ENCODE results near the gene NDUFS6.
"Not testable (repeated sequence)": the region's sequence is repeated elsewhere in the genome, so short reads cannot be mapped to it uniquely, and the experiment has no call there.

NDUFS6 gene

GRCh38 chr5:1835431-1835830, 34.2 kb downstream of the NDUFS6 start:
- no peak for DNase-seq

DNA sequence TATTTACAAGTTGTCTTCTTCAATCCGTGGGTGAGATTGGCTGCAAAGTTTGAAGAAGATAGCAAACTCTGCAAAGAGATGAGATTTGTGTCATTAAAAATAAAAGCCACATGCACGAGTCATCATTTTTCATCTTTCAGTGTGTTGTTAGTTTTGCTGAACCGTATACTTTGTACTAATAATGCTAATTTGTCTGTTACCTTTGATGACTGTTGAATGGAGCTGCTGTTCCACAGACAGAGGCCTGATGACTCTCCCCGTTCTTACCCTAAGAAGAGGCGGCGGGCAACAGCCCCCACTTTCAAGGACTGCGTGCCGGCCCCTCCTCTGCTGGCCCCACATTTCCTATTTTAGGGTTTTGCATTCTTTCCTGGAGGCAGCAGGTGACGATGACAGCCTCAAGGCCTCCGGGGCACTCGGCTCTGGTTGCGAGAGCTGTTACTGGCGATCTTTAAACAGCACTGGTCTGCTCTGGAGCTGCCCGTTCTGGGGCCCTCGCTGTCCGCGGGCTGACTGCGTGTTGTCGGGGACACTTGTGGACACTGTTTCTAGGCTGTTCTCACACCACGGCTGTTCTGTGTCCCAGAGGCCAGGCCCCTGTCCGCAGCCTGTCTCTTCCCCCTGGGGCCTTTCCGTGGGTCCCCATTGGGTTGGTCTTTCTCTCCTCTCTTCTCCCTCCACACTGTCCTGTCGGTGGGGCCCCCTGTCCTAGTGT, 35.1 kb downstream of the NDUFS6 start:
- no peak for DNase-seq

GRCh38 chr5:1836891-1837880, 36.0 kb downstream of the NDUFS6 start:
- DNase-seq = no peak

DNA sequence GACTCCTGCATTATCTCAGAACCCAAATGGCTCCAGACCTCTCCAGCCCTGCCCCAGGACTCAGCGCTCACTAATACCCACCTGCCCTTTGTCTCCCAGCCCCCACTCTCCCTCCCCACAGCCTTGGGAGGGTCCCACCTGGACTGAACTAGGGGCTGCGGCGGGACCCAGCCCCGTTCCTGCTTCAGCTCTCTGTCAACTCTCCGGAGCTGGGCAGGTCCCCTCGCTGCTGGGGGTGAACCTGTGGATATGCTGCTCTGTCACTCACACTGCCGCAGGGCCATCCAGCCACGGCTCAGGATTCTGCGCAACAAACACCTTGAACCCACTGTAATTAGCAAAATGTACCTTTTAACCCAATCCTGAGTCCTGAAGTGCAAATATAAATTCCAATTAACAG, 36.8 kb downstream of the NDUFS6 start:
- no peak for DNase-seq

GRCh38 chr5:1840071-1840547, 38.9 kb downstream of the NDUFS6 start:
- no peak for DNase-seq

DNA sequence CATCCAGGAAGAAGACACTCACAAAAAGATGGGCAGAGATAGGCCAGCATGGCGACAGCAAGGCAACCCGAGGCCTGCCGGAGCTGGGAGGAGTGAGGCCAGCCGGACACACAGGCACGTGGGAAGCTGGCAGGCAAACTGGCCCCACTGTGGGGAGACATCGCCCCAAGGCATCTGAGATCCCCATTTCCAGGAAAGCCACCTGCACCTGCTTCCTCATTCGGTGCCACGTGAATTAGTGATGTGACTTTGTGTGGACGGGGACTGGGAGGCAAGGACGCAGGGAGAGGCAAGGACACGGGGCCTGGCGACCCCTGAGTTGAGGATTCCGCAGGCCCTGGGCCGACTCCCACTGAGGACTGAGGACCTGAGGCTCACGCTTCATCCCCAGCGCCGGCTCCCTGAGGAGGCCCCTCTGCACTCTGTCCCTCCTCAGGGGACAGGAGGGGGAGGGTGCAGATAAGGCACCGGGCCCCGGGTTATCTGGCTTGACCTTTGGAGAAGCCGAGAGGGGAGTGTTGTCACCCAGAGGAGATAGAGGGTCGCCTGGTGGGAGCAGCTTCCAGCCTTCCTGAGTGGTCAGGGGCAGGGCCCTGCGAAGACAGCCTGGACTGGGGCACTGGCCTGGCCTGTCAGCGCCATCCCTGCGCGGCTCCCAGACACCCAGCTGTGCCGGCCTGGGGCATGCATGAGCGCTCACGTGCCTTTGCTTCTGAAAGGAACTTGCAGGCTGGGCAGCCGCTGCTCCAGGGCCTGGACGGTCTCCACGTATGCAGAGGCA, 39.7 kb downstream of the NDUFS6 start:
- DNase-seq = no peak

- DNase-seq = no peak
Measured at GRCh38 chr5:1842004-1842819, 41.0 kb downstream of the NDUFS6 start.

DNA sequence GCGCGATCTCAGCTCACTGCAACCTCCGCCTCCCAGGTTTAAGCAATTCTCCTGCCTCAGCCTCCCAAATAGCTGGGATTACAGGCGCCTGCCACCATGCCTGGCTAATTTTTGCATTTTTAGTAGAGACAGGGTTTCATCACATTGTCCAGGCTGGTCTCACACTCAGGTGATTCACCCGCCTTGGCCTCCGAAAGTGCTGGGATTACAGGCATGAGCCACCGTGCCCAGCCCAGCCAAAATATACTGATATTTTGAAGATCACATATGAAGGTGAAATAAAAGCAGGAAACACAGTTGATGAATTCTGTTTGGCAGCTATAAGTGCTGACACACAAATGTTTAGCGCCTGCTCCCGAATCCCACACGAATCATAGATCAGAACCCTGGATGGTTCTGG, 42.6 kb downstream of the NDUFS6 start:
- not testable (repeated sequence) for DNase-seq

DNA sequence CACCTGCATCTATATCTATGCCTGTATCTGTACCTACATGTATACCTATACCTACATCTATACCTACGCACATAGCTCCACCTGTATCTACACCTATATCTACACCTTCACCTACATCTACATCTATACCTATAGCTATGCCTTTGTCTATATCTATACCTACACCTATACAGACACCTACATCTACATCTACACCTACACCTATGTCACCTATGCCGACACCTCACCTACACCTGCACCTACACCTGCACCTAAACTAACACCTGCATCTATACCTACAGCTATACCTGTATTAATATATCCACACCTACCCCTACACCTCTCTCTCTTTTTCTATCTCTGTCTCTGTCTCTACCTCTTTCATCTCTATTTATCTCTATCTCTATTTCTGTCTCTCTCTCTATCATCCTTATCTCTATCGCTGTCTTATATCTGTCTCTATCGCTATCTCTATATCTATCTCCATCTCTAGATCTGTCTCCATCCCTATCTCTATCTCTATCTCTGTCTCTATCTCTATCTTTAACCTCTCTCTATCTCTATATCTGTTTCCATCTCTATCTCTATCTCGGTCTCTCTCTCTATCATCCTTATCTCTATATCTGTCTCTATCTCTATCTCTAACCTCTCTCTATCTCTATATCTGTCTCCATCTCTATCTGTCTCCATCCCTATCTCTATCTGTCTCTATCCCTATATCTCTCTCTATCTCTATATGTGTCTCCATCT, 43.7 kb downstream of the NDUFS6 start:
- no peak for DNase-seq

DNA sequence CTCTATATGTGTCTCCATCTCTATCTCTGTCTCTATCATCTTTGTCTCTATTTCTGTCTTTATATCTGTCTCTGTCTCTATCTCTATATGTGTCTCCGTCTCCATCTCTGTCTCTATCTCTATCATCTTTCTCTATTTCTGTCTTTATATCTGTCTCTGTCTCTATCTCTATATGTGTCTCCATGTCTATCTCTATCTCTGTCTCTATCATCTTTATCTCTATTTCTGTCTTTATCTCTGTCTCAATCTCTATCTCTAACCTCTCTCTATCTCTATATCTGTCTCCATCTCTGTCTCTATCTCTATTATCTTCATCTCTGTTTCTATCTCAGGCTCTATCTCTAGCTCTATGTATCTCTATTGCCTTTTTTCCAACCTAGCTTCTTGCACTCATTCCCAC, 44.5 kb downstream of the NDUFS6 start:
- no peak for DNase-seq

DNA sequence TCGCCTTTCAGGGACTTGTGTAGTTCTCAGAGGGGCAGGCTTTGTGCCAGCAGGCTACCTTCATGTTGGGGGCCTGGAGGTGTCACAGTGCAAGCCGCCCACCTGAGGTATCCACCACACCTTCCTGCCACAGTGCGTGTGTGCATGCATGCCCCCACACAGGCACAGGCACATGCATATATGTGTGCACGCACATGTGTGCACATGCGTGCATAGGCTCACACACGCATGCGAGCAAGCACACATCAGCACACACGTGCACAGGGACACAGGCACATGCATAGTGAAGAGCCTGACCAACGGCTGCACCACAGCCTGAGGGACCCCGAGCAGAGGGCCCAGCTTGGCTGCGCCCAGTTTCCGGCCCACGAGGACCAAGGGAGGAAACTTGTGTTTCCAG, 45.4 kb downstream of the NDUFS6 start:
- DNase-seq = no peak

- DNase-seq = no peak
Measured at GRCh38 chr5:1847056-1847455, 45.8 kb downstream of the NDUFS6 start.

DNA sequence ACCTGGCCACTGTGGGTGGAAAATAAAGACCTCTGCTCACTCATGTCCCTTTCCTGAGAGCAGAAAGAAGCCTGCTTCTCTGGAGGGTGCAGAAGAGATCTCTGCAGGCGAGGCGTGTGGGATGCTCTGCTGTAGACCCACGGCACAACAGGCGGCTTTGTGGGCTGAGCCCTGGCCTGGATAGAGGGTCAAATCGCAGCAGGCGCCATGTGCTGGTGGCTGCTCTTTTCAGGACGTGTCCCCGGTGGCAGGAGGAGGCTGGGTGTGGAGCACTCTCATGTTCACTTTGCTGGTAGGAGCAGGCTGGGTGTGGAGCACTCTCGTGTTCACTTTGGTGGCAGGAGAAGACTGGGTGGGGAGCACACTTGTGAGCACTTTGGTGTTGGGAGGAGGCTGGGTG, 46.4 kb downstream of the NDUFS6 start:
- DNase-seq = no peak

GRCh38 chr5:1850324-1851154, 49.3 kb downstream of the NDUFS6 start:
- no peak for DNase-seq

GRCh38 chr5:1851290-1851934, 50.2 kb downstream of the NDUFS6 start:
- no peak for DNase-seq

GRCh38 chr5:1852324-1852947, 51.2 kb downstream of the NDUFS6 start:
- no peak for DNase-seq

DNA sequence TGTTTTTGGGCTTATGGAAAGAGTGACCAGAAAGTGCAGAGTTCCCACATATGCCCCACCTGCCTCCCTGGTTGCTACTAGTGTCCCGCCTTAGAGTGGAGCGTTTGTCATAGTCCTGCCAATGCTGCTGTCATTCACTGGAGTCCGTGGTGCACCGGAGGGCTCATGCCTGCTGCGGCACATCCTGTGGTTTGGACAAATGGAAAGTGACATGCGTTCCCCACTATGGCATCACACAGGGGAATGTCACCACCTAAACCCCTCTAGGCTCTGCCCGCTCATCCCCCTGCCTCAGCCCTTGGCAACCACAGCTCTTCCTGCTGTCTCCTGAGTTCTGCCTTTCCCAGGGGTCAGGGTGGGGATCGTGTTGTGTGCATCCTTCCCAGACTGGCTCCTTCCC, 52.3 kb downstream of the NDUFS6 start:
- DNase-seq = no peak

DNA sequence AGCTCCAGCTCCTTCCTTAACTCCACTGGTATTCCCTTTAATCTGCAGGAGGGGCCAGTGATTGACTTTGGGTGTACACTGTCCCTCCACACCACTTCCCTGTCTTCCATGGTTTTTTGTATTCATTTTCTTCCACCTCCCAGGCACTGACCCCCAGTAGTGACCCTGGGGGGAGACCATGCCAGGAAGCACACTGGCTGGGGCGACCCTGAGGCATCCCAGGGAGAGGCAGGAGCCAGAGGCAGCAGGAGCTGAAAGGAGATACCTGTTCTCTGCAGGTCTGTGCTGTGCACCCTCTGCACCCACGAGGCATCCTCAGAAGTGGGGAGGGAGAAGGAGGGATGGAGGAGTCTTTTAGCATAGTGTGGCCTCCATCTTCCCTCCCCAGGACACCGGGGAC, 53.9 kb downstream of the NDUFS6 start:
- DNase-seq = no peak

GRCh38 chr5:1855596-1855995, 54.4 kb downstream of the NDUFS6 start:
- DNase-seq = no peak

All from NCI-H2029 treated with DMSO at 0.1 percent for 48 hours (cell line).